Glutamatergic neuron (in vitro differentiated cells): ENCODE data around the gene FLCN. TPM values are rescaled to one million over a fixed set of nuclear protein-coding genes. Genes with fewer than 3 reads are reported as not detected.

Source experiments
- DNase-seq: peaks from one replicate; pipeline ENCODE4 v3.0.0; 2022
- H3K27ac Mint-ChIP-seq: one replicate; pipeline ENCODE4 v1.8.0; 2020; ENCODE audit warnings: mild to moderate bottlenecking, mixed read lengths, inconsistent platforms; ENCODE audit not compliant: unreplicated experiment
- H3K27me3 Mint-ChIP-seq: one replicate; pipeline ENCODE4 v1.8.0; 2020; ENCODE audit warnings: mild to moderate bottlenecking, moderate library complexity, mixed read lengths, inconsistent platforms; ENCODE audit not compliant: unreplicated experiment
- H3K36me3 Mint-ChIP-seq: one replicate; pipeline ENCODE4 v1.8.0; 2020; ENCODE audit warnings: mild to moderate bottlenecking, mixed read lengths, inconsistent platforms; ENCODE audit not compliant: unreplicated experiment
- H3K4me1 Mint-ChIP-seq: one replicate; pipeline ENCODE4 v1.8.0; 2020; ENCODE audit warnings: mild to moderate bottlenecking, low read depth, mixed read lengths, inconsistent platforms; ENCODE audit not compliant: unreplicated experiment
- H3K4me3 Mint-ChIP-seq: one replicate; pipeline ENCODE4 v1.8.0; 2020; ENCODE audit warnings: mild to moderate bottlenecking, mixed read lengths, inconsistent platforms; ENCODE audit not compliant: unreplicated experiment
- H3K9me3 Mint-ChIP-seq: one replicate; pipeline ENCODE4 v1.8.0; 2020; ENCODE audit warnings: mild to moderate bottlenecking, moderate library complexity, mixed read lengths, inconsistent platforms; ENCODE audit not compliant: unreplicated experiment
- total RNA-seq: library from RNA; stranded (reverse); fragmentation: NEBNext Ultra II Directional; extraction: Animal tissue kit (Norgen Biotek cat#: 25700); gene quantifications from one replicate; pipeline ENCODE4 v1.2.1, GENCODE V29; 2021; ENCODE audit not compliant: unreplicated experiment
- TF ChIP-seq, protein P1 (sequence below): fragments of 200-600 bp; sonication (generic); IDR thresholded peaks from one replicate; pipeline ENCODE4 v1.5.0; 2021; ENCODE audit not compliant: partially characterized antibody, unreplicated experiment

Gene FLCN
- total RNA-seq, 1 donor from 2014 or later: 131 TPM

DNA sequence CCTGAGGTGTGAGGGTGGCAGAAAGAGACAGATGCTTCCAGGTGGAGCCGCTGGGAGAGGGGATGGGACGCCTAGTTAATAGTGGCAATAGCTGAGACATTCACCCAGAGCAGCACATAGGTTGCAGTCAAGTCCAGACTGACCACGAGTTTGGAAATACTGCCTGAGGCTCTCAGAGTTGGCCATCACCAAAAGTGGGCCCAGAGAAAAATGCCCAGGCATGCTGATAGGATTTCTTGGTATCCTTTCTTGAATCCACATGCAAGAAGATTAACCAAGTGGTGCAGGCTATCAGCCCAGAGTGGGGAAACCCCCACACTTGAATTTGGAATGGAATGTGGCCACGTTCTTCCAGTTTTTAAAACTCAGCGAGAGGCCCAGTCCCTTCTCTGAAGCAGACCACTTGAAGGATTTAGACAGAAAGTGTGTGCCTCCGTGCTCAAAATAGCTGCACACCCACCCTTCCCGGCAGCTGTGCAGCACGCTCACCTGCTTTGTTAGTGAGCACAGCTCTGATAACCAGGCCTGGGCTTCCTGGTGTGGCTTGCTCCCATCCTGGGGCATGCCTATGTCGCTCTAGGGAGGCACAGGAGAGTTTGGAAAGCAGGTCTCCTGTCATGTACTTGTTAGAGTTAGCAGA, 66.5 kb downstream of the FLCN start:
- H3K27me3 Mint-ChIP-seq: peaks cover 19% of the 10 kb centered on the region
- peaks cover 29% of the 10 kb centered on the region for H3K9me3 Mint-ChIP-seq
- TF ChIP-seq, protein P1, sequence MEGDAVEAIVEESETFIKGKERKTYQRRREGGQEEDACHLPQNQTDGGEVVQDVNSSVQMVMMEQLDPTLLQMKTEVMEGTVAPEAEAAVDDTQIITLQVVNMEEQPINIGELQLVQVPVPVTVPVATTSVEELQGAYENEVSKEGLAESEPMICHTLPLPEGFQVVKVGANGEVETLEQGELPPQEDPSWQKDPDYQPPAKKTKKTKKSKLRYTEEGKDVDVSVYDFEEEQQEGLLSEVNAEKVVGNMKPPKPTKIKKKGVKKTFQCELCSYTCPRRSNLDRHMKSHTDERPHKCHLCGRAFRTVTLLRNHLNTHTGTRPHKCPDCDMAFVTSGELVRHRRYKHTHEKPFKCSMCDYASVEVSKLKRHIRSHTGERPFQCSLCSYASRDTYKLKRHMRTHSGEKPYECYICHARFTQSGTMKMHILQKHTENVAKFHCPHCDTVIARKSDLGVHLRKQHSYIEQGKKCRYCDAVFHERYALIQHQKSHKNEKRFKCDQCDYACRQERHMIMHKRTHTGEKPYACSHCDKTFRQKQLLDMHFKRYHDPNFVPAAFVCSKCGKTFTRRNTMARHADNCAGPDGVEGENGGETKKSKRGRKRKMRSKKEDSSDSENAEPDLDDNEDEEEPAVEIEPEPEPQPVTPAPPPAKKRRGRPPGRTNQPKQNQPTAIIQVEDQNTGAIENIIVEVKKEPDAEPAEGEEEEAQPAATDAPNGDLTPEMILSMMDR: no peak
- no peak for DNase-seq
- H3K4me3 Mint-ChIP-seq: no peak overlapping the region
- peak overlapping the region; percentile 62 for H3K27ac Mint-ChIP-seq
- peaks cover 9% of the 10 kb centered on the region for H3K36me3 Mint-ChIP-seq
- peaks cover 21% of the 10 kb centered on the region for H3K4me1 Mint-ChIP-seq

DNA sequence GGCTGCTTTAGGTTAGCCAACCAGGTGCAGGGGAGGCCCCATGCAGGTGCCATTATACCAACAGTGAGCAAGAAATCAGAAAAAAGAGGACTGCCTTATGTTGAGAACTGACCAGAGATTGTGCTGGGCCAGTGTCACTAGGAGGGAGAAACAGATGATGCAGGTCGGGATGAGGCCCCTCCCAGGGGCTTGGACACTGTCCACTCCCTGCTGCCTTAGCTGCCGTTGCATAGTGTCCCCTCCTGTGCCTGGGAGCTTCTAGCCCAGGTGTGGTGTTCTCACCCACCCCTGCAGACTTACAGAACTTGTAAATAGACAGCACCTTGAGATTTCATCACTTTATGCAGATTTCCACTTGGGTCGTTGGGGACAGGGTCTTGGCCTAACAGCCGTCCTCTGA, 67.6 kb downstream of the FLCN start:
- peaks cover 15% of the 10 kb centered on the region for H3K36me3 Mint-ChIP-seq
- no peak for DNase-seq
- TF ChIP-seq, protein P1: no peak
- H3K27me3 Mint-ChIP-seq: peaks cover 29% of the 10 kb centered on the region
- no peak overlapping the region for H3K4me3 Mint-ChIP-seq
- peak overlapping the region; percentile 24 for H3K27ac Mint-ChIP-seq
- H3K9me3 Mint-ChIP-seq: peaks cover 29% of the 10 kb centered on the region
- H3K4me1 Mint-ChIP-seq: peaks cover 21% of the 10 kb centered on the region

DNA sequence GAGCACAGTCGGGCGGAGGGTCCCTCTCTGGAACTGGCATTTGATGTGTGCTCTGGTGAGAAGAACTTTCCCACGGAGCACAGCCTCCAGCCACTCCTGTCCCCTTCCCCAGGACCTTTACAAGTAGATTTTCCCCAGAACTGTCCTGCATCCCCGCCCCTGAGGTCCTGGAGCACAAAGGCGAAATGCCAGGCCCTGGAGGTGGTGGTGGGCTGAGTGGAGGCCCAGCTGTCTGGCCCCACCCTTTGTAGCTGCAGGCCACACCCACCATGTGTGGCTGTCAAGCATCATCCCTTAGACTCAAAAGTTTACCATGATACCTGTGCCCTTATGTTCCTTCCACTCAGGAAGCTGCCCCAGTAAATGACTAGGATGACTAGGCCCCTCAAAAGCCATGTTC, 68.6 kb downstream of the FLCN start:
- no peak for DNase-seq
- Mint-ChIP-seq H3K4me1 (peaks cover 18% of the 10 kb centered on the region), H3K27ac (peak overlapping the region; percentile 13), H3K9me3 (peaks cover 25% of the 10 kb centered on the region), H3K27me3 (peaks cover 26% of the 10 kb centered on the region), H3K4me3 (no peak overlapping the region), H3K36me3 (peaks cover 15% of the 10 kb centered on the region)
- TF ChIP-seq, protein P1: no peak

DNA sequence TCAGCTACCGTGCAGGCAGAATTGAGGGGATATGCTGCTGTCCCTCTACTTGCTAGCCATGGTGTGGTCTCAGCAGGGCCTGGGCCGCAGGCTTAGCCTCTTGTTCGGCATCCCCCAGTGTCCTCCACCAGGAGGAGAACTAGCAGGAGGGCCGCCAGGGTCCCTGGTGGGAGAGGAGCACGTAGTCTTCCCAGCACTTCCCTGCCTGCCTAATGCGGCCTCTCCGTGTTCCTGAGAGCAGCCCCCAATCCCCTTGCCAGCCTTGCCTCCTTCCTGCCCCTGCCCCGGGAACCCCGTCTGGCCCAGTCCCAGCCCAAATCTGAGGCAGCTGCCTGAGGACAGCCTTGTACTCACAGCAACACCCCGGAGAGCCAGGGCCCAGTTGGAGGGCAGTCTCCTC, 69.0 kb downstream of the FLCN start:
- TF ChIP-seq, protein P1: no peak
- Mint-ChIP-seq H3K27ac (peak overlapping the region; percentile 22), H3K9me3 (peaks cover 23% of the 10 kb centered on the region), H3K4me1 (peaks cover 17% of the 10 kb centered on the region), H3K36me3 (peaks cover 15% of the 10 kb centered on the region), H3K4me3 (no peak overlapping the region), H3K27me3 (peaks cover 25% of the 10 kb centered on the region)
- DNase-seq: no peak

DNA sequence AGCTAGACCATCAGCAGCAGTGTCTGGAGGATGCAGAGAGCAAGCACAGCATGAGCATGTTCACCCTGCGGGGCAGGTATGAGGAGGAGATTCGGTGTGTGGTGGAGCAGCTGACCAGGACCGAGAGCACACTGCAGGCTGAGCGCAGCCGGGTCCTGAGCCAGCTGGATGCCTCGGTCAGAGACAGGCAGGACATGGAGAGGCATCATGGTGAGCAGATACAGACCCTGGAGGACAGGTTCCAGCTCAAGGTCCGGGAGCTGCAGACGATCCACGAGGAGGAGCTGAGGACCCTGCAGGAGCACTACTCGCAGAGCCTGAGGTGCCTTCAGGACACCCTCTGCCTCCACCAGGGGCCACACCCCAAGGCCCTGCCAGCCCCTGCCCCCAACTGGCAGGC, 69.6 kb downstream of the FLCN start:
- Mint-ChIP-seq H3K27ac (peak overlapping the region; percentile 53), H3K36me3 (peaks cover 15% of the 10 kb centered on the region), H3K4me1 (peaks cover 16% of the 10 kb centered on the region), H3K4me3 (peak overlapping the region; percentile 61), H3K9me3 (peaks cover 20% of the 10 kb centered on the region), H3K27me3 (peaks cover 21% of the 10 kb centered on the region)
- TF ChIP-seq, protein P1: no peak
- DNase-seq: no peak
